NCI-H146 treated with DMSO at 0.1 percent for 48 hours (cell line): ENCODE measurements around the gene KDM2B.
"Not testable (repeated sequence)": the region's sequence is repeated elsewhere in the genome, so short reads cannot be mapped to it uniquely, and the experiment has no call there.

ENCODE experiments used
- DNase-seq: peaks from one replicate; lab custom pipeline; 2025; ENCODE audit not compliant: unreplicated experiment; lab: John Stamatoyannopoulos, UW

KDM2B gene

GRCh38 chr12:121391619-121392324 lies 189.1 kb downstream of the KDM2B start:
- no peak for DNase-seq

GRCh38 chr12:121390856-121391255 lies 190.0 kb downstream of the KDM2B start:
- no peak for DNase-seq

GRCh38 chr12:121388421-121388981 lies 192.3 kb downstream of the KDM2B start:
- DNase-seq, result no peak

GRCh38 chr12:121384891-121385290 lies 195.9 kb downstream of the KDM2B start:
- DNase-seq, result not testable (repeated sequence)

GRCh38 chr12:121383601-121384021 lies 197.2 kb downstream of the KDM2B start:
- DNase-seq, result peak; percentile 8

- no peak for DNase-seq
Measured at GRCh38 chr12:121379945-121380344, 200.9 kb downstream of the KDM2B start.
